SK-N-SH treated with all-trans-retinoic acid at 6 μM for 48 hours (cell line): ENCODE results near the gene ARL8A.

Experiments used
- ATAC-seq: fragments of 200-7000 bp; cut with Tn5 transposase; 3 replicates; pipeline ENCODE4 v1.9.1; 2020; ENCODE audit warnings: mild to moderate bottlenecking, moderate library complexity
- ARNTL ChIP-seq: fragments of 450-650 bp; formaldehyde crosslinking; IDR thresholded peaks from 2 replicates; pipeline ENCODE4 v1.5.0; 2020; ENCODE audit warnings: low read depth, mild to moderate bottlenecking, moderate library complexity, borderline replicate concordance
- BACH2 ChIP-seq: fragments of 250-450 bp; sonication (Bioruptor Pico); IDR thresholded peaks from 2 replicates; pipeline ENCODE4 v1.9.0; 2021; ENCODE audit warnings: mild to moderate bottlenecking, borderline replicate concordance
- ESRRG ChIP-seq: fragments of 250-450 bp; sonication (Bioruptor Pico); IDR thresholded peaks from 2 replicates; pipeline ENCODE4 v1.6.1; 2021; ENCODE audit warnings: mild to moderate bottlenecking
- GLIS3 ChIP-seq: fragments of 250-450 bp; sonication (Bioruptor Pico); IDR thresholded peaks from 2 replicates; pipeline ENCODE4 v1.5.0; 2020; ENCODE audit warnings: mild to moderate bottlenecking, moderate library complexity
- ISL1 ChIP-seq: fragments of 250-450 bp; sonication (Bioruptor Pico); IDR thresholded peaks from 2 replicates; pipeline ENCODE4 v2.1.2; 2022; ENCODE audit warnings: mild to moderate bottlenecking, moderate library complexity
- RARB ChIP-seq: fragments of 250-450 bp; sonication (Bioruptor Pico); IDR thresholded peaks from 2 replicates; pipeline ENCODE4 v1.8.0; 2021; ENCODE audit warnings: mild to moderate bottlenecking, moderate library complexity
- SNAI2 ChIP-seq: fragments of 250-450 bp; sonication (Bioruptor Pico); IDR thresholded peaks from 2 replicates; pipeline ENCODE4 v1.5.0; 2020; ENCODE audit warnings: mild to moderate bottlenecking, moderate library complexity
- TOX ChIP-seq: fragments of 250-450 bp; sonication (Bioruptor Pico); IDR thresholded peaks from 2 replicates; pipeline ENCODE4 v1.8.0; 2021; ENCODE audit warnings: mild to moderate bottlenecking, moderate library complexity, borderline replicate concordance
- ZC3H10 ChIP-seq: fragments of 250-450 bp; sonication (Bioruptor Pico); IDR thresholded peaks from 2 replicates; pipeline ENCODE4 v1.5.1; 2021; ENCODE audit warnings: mild to moderate bottlenecking, moderate library complexity
- ZFP3 ChIP-seq: fragments of 250-450 bp; sonication (Bioruptor Pico); IDR thresholded peaks from 2 replicates; pipeline ENCODE4 v1.5.0; 2020; ENCODE audit warnings: mild to moderate bottlenecking, moderate library complexity
- ZFP30 ChIP-seq: fragments of 450-650 bp; formaldehyde crosslinking; IDR thresholded peaks from 2 replicates; pipeline ENCODE4 v1.5.0; 2022; ENCODE audit warnings: mild to moderate bottlenecking, moderate library complexity
- ZNF565 ChIP-seq: fragments of 450-650 bp; formaldehyde crosslinking; conservative IDR thresholded peaks from 2 replicates; pipeline ENCODE4 v1.5.0; 2020; ENCODE audit warnings: low read depth, mild to moderate bottlenecking, moderate library complexity
- ZNF8 ChIP-seq: fragments of 450-650 bp; formaldehyde crosslinking; IDR thresholded peaks from 2 replicates; pipeline ENCODE4 v1.5.0; 2020; ENCODE audit warnings: mild to moderate bottlenecking, moderate library complexity
- TF ChIP-seq, protein P1 (sequence below): fragments of 250-450 bp; sonication (Bioruptor Pico); IDR thresholded peaks from 2 replicates; pipeline ENCODE4 v1.5.1; 2020; ENCODE audit warnings: low read depth, mild to moderate bottlenecking, moderate library complexity
- TF ChIP-seq, protein P2 (sequence below): fragments of 250-450 bp; sonication (Bioruptor Pico); IDR thresholded peaks from 2 replicates; pipeline ENCODE4 v1.5.0; 2020; ENCODE audit warnings: mild to moderate bottlenecking, moderate library complexity
- TF ChIP-seq, protein P3 (sequence below): fragments of 250-450 bp; sonication (Bioruptor Pico); IDR thresholded peaks from 2 replicates; pipeline ENCODE4 v1.8.0; 2021; ENCODE audit warnings: low read depth, mild to moderate bottlenecking, moderate library complexity, borderline replicate concordance
- TF ChIP-seq, protein P4 (sequence below): fragments of 250-450 bp; sonication (Bioruptor Pico); IDR thresholded peaks from 2 replicates; pipeline ENCODE4 v1.8.0; 2020; ENCODE audit warnings: mild to moderate bottlenecking, moderate library complexity, borderline replicate concordance

Gene ARL8A

DNA sequence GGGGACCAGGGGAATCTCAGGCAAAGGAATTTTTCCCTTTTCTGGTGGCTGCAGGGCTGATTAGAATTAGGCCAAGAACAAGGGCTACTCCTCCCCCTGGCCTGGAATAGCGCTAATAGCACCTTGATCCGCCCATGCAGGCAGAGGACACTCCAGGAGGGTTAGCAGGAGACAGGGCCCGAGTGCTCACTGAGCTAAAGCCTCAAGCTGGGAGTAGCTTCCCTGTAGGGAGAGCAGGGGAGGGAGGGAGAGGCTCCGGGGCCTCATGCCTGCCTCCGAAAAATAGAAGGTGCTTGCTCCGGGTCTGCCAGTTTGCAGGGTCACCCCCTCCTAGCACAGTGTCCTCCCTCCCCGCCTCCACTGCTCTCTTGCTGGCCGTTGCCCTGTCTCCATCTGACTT lies 12.1 kb upstream of the ARL8A start (continued):
- TF ChIP-seq, protein P1, sequence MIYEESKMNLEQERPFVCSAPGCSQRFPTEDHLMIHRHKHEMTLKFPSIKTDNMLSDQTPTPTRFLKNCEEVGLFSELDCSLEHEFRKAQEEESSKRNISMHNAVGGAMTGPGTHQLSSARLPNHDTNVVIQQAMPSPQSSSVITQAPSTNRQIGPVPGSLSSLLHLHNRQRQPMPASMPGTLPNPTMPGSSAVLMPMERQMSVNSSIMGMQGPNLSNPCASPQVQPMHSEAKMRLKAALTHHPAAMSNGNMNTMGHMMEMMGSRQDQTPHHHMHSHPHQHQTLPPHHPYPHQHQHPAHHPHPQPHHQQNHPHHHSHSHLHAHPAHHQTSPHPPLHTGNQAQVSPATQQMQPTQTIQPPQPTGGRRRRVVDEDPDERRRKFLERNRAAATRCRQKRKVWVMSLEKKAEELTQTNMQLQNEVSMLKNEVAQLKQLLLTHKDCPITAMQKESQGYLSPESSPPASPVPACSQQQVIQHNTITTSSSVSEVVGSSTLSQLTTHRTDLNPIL (CRISPR knock-in tag): no peak
- TF ChIP-seq TOX (CRISPR knock-in tag): no peak
- no peak for TF ChIP-seq RARB (CRISPR knock-in tag)

DNA sequence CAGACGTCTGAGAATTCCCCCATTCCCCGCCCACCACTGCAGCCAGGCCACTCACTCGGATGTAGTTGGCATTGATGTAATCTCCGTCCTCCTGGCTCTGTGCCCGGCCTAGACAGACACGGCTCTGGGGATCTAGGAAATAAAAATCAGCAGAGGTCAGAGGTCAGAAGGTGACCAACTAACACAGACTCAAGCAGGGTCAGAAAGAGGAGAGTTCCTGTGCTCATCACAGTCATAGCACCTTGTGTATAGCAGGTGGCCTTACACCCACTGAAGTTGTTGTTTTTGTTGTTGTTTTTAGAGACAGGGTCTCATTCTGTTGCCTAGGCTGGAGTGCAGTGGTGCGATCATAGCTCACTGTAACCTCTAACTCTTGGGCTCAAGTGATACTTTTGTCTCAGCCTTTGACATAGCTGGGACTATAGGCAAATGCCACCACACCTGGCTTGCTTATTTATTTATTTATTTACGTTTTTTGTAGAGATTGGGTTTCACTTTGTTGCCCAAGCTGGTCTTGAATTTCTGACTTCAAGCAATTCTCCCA lies 11.0 kb upstream of the ARL8A start:
- TF ChIP-seq, protein P2, sequence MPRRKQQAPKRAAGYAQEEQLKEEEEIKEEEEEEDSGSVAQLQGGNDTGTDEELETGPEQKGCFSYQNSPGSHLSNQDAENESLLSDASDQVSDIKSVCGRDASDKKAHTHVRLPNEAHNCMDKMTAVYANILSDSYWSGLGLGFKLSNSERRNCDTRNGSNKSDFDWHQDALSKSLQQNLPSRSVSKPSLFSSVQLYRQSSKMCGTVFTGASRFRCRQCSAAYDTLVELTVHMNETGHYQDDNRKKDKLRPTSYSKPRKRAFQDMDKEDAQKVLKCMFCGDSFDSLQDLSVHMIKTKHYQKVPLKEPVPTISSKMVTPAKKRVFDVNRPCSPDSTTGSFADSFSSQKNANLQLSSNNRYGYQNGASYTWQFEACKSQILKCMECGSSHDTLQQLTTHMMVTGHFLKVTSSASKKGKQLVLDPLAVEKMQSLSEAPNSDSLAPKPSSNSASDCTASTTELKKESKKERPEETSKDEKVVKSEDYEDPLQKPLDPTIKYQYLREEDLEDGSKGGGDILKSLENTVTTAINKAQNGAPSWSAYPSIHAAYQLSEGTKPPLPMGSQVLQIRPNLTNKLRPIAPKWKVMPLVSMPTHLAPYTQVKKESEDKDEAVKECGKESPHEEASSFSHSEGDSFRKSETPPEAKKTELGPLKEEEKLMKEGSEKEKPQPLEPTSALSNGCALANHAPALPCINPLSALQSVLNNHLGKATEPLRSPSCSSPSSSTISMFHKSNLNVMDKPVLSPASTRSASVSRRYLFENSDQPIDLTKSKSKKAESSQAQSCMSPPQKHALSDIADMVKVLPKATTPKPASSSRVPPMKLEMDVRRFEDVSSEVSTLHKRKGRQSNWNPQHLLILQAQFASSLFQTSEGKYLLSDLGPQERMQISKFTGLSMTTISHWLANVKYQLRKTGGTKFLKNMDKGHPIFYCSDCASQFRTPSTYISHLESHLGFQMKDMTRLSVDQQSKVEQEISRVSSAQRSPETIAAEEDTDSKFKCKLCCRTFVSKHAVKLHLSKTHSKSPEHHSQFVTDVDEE (CRISPR knock-in tag): no peak
- TF ChIP-seq SNAI2 (CRISPR knock-in tag) (no peak), TOX (CRISPR knock-in tag) (no peak), ZC3H10 (CRISPR knock-in tag) (no peak), ISL1 (CRISPR knock-in tag) (no peak)
- peak; percentile 69 for ATAC-seq

DNA sequence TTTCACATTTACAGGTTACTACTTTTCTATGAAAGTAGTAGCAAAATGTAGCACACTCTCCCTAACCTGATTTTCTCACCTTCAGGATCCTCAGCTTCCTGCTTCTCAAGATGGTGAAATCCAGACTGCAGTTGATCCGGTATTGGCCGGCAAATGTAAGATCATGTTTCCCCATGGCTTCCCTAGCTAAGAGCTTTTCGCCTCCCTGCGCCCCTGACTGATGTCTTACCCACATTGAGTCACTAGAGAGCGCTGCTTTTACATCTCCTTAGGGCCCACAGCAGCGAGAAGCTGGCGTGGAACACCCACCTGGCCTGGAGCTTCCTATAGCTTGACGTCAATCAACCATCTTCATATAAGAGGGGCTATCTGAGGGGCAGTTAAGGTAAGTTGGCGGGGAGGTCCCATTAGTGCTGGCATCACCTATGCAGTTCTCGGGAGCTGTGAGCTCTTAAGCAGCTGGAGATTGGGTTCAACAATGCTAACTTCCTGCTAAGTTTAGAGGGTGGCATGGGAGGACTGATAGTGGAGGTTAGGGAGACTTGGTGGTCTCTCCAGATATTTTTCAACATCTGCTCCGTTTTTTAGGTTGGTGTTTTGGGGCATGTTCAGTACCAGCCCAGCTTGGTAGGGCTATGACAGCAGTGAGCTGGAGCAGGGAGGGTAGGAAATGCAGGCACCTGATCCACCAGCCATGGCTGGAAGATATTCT lies 10.4 kb upstream of the ARL8A start:
- no peak for TF ChIP-seq ZFP30 (CRISPR knock-in tag)
- TF ChIP-seq, protein P3, sequence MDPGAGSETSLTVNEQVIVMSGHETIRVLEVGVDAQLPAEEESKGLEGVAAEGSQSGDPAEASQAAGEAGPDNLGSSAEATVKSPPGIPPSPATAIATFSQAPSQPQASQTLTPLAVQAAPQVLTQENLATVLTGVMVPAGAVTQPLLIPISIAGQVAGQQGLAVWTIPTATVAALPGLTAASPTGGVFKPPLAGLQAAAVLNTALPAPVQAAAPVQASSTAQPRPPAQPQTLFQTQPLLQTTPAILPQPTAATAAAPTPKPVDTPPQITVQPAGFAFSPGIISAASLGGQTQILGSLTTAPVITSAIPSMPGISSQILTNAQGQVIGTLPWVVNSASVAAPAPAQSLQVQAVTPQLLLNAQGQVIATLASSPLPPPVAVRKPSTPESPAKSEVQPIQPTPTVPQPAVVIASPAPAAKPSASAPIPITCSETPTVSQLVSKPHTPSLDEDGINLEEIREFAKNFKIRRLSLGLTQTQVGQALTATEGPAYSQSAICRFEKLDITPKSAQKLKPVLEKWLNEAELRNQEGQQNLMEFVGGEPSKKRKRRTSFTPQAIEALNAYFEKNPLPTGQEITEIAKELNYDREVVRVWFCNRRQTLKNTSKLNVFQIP (CRISPR knock-in tag): no peak
- TF ChIP-seq GLIS3 (CRISPR knock-in tag): no peak
- no peak for TF ChIP-seq ESRRG (CRISPR knock-in tag)
- no peak for TF ChIP-seq ZC3H10 (CRISPR knock-in tag)
- TF ChIP-seq TOX (CRISPR knock-in tag): no peak
- TF ChIP-seq RARB (CRISPR knock-in tag): no peak
- no peak for TF ChIP-seq ZNF565 (CRISPR knock-in tag)
- TF ChIP-seq ISL1 (CRISPR knock-in tag): no peak
- no peak for TF ChIP-seq ZNF8
- ATAC-seq: peak; percentile 88

DNA sequence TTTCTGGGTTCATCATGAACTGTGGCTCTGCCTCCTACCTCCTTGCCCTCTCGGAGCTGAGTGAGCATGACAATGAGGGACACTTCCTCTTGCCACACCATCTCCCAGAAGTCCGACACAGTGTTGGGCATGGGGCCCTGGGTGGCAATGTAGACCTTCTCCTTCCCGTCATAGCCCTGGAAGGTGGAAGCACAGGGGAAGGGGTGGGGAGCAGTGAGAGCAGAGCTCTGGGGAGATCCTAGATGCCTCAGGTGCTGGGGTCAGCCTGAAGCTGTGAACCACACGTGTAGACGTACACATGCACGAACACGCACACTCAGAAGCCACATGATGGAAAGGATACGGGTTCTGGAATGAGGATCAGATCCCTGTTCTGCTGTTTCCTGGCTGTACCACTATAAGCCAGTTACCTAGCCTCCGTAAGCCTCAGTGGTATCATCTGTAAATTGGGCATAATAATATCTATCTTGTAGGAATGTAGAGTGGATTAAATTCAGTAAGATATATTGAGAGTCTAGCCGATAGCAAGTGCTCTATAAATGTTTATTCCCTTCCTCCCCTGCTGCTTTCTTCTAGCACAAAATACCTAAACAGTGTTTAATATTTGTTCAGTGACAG lies 9.7 kb upstream of the ARL8A start:
- TF ChIP-seq, protein P1 (CRISPR knock-in tag): no peak
- TF ChIP-seq, protein P4, sequence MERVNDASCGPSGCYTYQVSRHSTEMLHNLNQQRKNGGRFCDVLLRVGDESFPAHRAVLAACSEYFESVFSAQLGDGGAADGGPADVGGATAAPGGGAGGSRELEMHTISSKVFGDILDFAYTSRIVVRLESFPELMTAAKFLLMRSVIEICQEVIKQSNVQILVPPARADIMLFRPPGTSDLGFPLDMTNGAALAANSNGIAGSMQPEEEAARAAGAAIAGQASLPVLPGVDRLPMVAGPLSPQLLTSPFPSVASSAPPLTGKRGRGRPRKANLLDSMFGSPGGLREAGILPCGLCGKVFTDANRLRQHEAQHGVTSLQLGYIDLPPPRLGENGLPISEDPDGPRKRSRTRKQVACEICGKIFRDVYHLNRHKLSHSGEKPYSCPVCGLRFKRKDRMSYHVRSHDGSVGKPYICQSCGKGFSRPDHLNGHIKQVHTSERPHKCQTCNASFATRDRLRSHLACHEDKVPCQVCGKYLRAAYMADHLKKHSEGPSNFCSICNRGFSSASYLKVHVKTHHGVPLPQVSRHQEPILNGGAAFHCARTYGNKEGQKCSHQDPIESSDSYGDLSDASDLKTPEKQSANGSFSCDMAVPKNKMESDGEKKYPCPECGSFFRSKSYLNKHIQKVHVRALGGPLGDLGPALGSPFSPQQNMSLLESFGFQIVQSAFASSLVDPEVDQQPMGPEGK (CRISPR knock-in tag): no peak
- TF ChIP-seq ZFP30 (CRISPR knock-in tag) (no peak), ARNTL (CRISPR knock-in tag) (no peak), RARB (CRISPR knock-in tag) (no peak), ISL1 (CRISPR knock-in tag) (no peak), BACH2 (CRISPR knock-in tag) (no peak), ZFP3 (CRISPR knock-in tag) (no peak)
- no peak for ATAC-seq
